A673 (cell line): ENCODE measurements around the gene RASSF1. TPM values are rescaled to one million over a fixed set of nuclear protein-coding genes. Genes with fewer than 3 reads are reported as not detected.

Experiments
- BruUV-seq: library from RNA; stranded (reverse); fragments of 400-500 nt; replicated peaks from 2 replicates; lab custom pipeline; 2021; lab: Mats Ljungman, UMichigan
- CTCF ChIA-PET: fragments of 300-600 bp; sonication (Branson Sonifier 250); formaldehyde crosslinking; loops from one replicate; lab custom pipeline; 2022; ENCODE audit warnings: antibody characterized with exemption; lab: Charles Lee
- POLR2A ChIA-PET: fragments of 300-600 bp; sonication (Branson Sonifier 250); formaldehyde crosslinking; loops from one replicate; lab custom pipeline; 2022; ENCODE audit warnings: antibody characterized with exemption; ENCODE audit not compliant: low non-redundant PET; lab: Charles Lee
- DNase-seq: peaks from one replicate; pipeline ENCODE4 v3.0.0-alpha.2; 2015; ENCODE audit warnings: low spot score
- H3K27ac ChIP-seq: fragments of 200-600 bp; sonication (generic); 2 replicates; pipeline ENCODE4 v1.5.1; 2016; ENCODE audit warnings: mixed run types, low read depth, mild to moderate bottlenecking, mixed read lengths, antibody characterized with exemption, low read length; ENCODE audit not compliant: poor library complexity, severe bottlenecking
- H3K27me3 ChIP-seq: fragments of 200-600 bp; sonication (generic); replicated peaks from 2 replicates; pipeline ENCODE4 v1.6.1; 2017; ENCODE audit warnings: mixed run types, low read depth, mild to moderate bottlenecking, mixed read lengths, antibody characterized with exemption, low read length; ENCODE audit not compliant: insufficient read depth, poor library complexity
- H3K36me3 ChIP-seq: fragments of 200-600 bp; sonication (generic); 2 replicates; pipeline ENCODE4 v1.6.1; 2016; ENCODE audit warnings: mixed run types, mild to moderate bottlenecking, mixed read lengths, antibody characterized with exemption, low read length; ENCODE audit not compliant: insufficient read depth, poor library complexity, severe bottlenecking
- H3K4me1 ChIP-seq: fragments of 200-600 bp; sonication (generic); 2 replicates; pipeline ENCODE4 v1.6.1; 2017; ENCODE audit warnings: mixed run types, mild to moderate bottlenecking, mixed read lengths, antibody characterized with exemption, low read length; ENCODE audit not compliant: insufficient read depth, poor library complexity, severe bottlenecking
- H3K4me3 ChIP-seq: fragments of 200-600 bp; sonication (generic); 2 replicates; pipeline ENCODE4 v1.5.1; 2016; ENCODE audit warnings: low read depth, mixed run types, mild to moderate bottlenecking, mixed read lengths, low read length; ENCODE audit not compliant: poor library complexity, severe bottlenecking
- H3K9me3 ChIP-seq: fragments of 200-600 bp; sonication (generic); 2 replicates; pipeline ENCODE4 v1.6.1; 2016; ENCODE audit warnings: mixed run types, low read depth, mild to moderate bottlenecking, mixed read lengths, antibody characterized with exemption, low read length; ENCODE audit not compliant: poor library complexity, severe bottlenecking
- EZH2 ChIP-seq: fragments of 200-600 bp; sonication (generic); IDR thresholded peaks from 2 replicates; pipeline ENCODE4 v1.6.1; 2017; ENCODE audit warnings: borderline replicate concordance, low read depth, mild to moderate bottlenecking, mixed read lengths, antibody characterized with exemption, low read length; ENCODE audit not compliant: poor library complexity, severe bottlenecking
- intact Hi-C: fragments of 100-400 bp; cut with micrococcal nuclease; formaldehyde crosslinking; loops from one replicate; pipeline ENCODE4 v1.10.0; 2022; ENCODE audit not compliant: unreplicated experiment
- total RNA-seq: library from RNA; stranded (reverse); gene quantifications from 2 replicates; pipeline ENCODE4 v1.2.3, GENCODE V29; 2021
- TF ChIP-seq, protein P1 (sequence below): fragments of 300-800, 200-600 bp; sonication (generic); conservative IDR thresholded peaks from 2 replicates; pipeline ENCODE4 v1.5.1; 2017; ENCODE audit warnings: low read depth, mild to moderate bottlenecking, antibody characterized with exemption, low read length, moderate library complexity, mixed read lengths

Gene RASSF1
- total RNA-seq, 1 experiment from 2014 or later = 14.4 TPM

DNA sequence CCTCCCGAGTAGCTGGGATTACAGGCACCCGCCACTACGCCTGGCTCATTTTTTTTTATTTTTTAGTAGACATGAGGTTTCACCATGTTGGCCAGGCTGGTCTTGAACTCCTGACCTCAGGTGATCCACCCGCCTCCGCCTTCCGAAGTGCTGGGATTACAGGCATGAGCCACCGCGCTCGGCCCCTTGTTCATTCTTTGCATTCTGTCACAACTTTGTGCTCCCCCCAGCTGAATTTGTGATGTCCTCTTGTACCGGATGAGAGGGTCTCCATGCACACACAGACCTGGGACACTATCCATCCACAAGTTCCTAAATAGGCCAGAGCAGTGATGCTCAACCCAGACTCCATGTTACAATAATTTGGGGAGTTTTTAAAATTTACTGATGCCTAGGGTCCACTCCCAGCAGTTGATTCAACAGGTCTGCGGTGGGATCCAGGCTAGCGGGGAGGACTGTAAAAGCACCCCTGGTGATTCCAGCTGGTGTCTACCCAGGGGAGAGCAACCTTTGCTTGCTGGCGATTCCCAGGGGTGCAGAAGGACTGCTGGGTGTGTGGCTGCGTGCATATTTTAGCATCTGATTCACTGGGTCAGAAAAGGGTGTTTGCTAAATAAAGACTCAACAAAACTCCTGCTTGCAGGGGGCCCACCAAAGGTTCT is 1.0 kb downstream of the RASSF1 start:
- DNase-seq = no peak
- no TSS peak for BruUV-seq
- Histone ChIP-seq H3K36me3 (no peaks in the 10 kb centered on the region), H3K27ac (no peak overlapping the region), H3K4me3 (no peak overlapping the region), H3K9me3 (no peaks in the 10 kb centered on the region), H3K4me1 (no peaks in the 10 kb centered on the region), H3K27me3 (no peaks in the 10 kb centered on the region)
- no peak for TF ChIP-seq EZH2
- TF ChIP-seq, protein P1, sequence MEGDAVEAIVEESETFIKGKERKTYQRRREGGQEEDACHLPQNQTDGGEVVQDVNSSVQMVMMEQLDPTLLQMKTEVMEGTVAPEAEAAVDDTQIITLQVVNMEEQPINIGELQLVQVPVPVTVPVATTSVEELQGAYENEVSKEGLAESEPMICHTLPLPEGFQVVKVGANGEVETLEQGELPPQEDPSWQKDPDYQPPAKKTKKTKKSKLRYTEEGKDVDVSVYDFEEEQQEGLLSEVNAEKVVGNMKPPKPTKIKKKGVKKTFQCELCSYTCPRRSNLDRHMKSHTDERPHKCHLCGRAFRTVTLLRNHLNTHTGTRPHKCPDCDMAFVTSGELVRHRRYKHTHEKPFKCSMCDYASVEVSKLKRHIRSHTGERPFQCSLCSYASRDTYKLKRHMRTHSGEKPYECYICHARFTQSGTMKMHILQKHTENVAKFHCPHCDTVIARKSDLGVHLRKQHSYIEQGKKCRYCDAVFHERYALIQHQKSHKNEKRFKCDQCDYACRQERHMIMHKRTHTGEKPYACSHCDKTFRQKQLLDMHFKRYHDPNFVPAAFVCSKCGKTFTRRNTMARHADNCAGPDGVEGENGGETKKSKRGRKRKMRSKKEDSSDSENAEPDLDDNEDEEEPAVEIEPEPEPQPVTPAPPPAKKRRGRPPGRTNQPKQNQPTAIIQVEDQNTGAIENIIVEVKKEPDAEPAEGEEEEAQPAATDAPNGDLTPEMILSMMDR = no peak
- CTCF ChIA-PET = no interaction called here
- POLR2A ChIA-PET = no interaction called here
- intact Hi-C loops = no loop called here

DNA sequence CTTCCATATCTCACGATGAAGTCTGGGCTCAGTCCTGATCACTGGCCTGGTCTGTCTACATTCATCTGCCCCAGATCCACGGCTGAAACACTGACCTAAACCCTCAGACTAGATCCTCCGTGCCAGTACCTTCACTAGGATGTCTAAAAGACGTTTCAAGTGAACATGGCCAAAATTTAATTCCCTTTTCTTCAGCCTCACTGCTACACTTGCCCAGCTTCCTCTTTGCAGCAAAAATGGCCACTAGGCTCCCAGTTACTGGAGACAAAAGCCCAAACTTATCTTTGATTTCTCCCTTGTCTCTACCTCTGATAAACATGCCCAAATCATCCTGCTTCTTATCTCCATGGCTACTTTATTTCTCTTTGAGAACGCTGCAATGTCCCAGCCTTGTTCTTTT is 1.7 kb downstream of the RASSF1 start:
- no peaks in the 10 kb centered on the region for H3K27me3 ChIP-seq
- ChIA-PET POLR2A (interaction anchor here (0.7 kb wide), 1 partner anchor 10 kb away, joined by 27 read pairs; no protein-coding TSS in a partner anchor), CTCF (no interaction called here)
- H3K36me3 ChIP-seq = no peaks in the 10 kb centered on the region
- DNase-seq = no peak
- no peaks in the 10 kb centered on the region for H3K4me1 ChIP-seq
- intact Hi-C loops = no loop called here
- BruUV-seq = no TSS peak
- no peaks in the 10 kb centered on the region for H3K9me3 ChIP-seq
- no peak overlapping the region for H3K27ac ChIP-seq
- TF ChIP-seq, protein P1 = no peak
- TF ChIP-seq EZH2 = no peak
- no peak overlapping the region for H3K4me3 ChIP-seq

DNA sequence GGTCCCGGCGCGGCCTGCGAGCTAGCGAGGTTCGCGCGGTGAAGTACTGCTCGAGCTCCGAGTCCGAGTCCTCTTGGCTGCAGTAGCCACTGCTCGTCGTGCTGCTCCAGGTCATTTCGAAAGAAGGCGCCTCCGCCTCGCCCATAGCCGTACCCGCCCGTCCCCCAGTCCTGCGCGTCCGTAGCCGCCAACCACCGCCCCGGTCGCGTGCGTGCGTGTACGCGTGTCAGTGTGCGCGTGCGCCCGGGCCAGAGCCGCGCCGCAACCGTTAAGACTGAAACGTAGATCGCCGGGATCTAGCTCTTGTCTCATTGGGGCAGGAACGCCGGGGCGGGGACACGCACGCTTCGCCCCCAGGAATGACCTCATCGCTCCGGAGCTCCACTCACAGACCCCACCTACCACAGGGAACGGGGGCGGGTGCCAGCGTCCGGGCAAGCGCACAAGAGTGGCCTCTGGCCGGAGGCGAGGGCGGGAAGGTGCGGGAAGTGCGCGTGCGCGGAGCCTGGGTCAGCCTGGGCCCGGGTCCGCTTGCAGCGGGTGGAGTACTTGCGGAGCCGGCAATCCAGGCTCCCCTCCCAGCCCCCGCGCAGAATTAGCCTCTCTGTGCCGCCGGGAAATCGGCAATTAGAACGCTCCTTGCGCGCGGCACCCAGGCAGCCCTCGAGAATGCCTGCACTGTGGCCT is 3.3 kb downstream of the RASSF1 start:
- H3K36me3 ChIP-seq = no peaks in the 10 kb centered on the region
- no peaks in the 10 kb centered on the region for H3K27me3 ChIP-seq
- DNase-seq = peak; percentile 95
- no TSS peak for BruUV-seq
- H3K4me1 ChIP-seq = no peaks in the 10 kb centered on the region
- TF ChIP-seq EZH2 = no peak
- TF ChIP-seq, protein P1 = no peak
- ChIA-PET CTCF (interaction anchor here (0.5 to 1.5 kb wide), 3 partner anchors 9 to 1052 kb away, joined by 4 to 6 read pairs (median 4); partner anchors contain the start of gene TUSC2), POLR2A (interaction anchor here (1.1 kb wide), 1 partner anchor 9 kb away, joined by 4 read pairs; the partner anchor contains the start of gene TUSC2)
- H3K4me3 ChIP-seq = peak overlapping the region; percentile 82
- no peaks in the 10 kb centered on the region for H3K9me3 ChIP-seq
- peak overlapping the region; percentile 90 for H3K27ac ChIP-seq
- intact Hi-C loops = no loop called here
